K562 (cell line): ENCODE results near the gene TXNRD2. TPM values are rescaled to one million over a fixed set of nuclear protein-coding genes. Genes with fewer than 3 reads are reported as not detected.

Experiments
- CCAR2 ChIP-seq: fragments of 200-400 bp; formaldehyde crosslinking; IDR thresholded peaks from 2 replicates; pipeline ENCODE4 v1.6.1; 2017; ENCODE audit warnings: mild to moderate bottlenecking, low read depth, low read length
- DLX4 ChIP-seq: fragments of 250-450 bp; sonication (Bioruptor Pico); IDR thresholded peaks from 2 replicates; pipeline ENCODE4 v1.6.1; 2021; ENCODE audit warnings: mild to moderate bottlenecking
- HINFP ChIP-seq: fragments of 450-650 bp; conservative IDR thresholded peaks from 2 replicates; pipeline ENCODE4 v1.6.1; 2016; ENCODE audit warnings: missing genetic modification characterization, low read depth, mild to moderate bottlenecking, control low read depth, missing compliant biosample characterization
- HMBOX1 ChIP-seq: sonication (generic); IDR thresholded peaks from 2 replicates; pipeline ENCODE4 v1.6.1; 2016
- HNRNPL ChIP-seq: fragments of 200-400 bp; formaldehyde crosslinking; IDR thresholded peaks from 2 replicates; pipeline ENCODE4 v1.6.1; 2017; ENCODE audit warnings: low read depth, mild to moderate bottlenecking, low read length
- MYNN ChIP-seq, 2 experiments: sonication (generic); formaldehyde crosslinking in 1 of 2; IDR thresholded peaks; 2 replicates each; pipeline versions ENCODE4 v1.5.0 to v1.6.1; 2016 to 2020; ENCODE audit warnings: antibody characterized with exemption in 1 of 2, missing genetic modification reagents in 1 of 2
- PCBP1 ChIP-seq: fragments of 200-400 bp; formaldehyde crosslinking; IDR thresholded peaks from 2 replicates; pipeline ENCODE4 v1.6.1; 2018; ENCODE audit warnings: mild to moderate bottlenecking, low read depth, low read length; ENCODE audit not compliant: poor library complexity, severe bottlenecking
- PML ChIP-seq: IDR thresholded peaks from 2 replicates; pipeline ENCODE4 v1.6.1; 2012; ENCODE audit warnings: low read length, inconsistent platforms
- SMARCA4 ChIP-seq: fragments of 450-650 bp; IDR thresholded peaks from 2 replicates; pipeline ENCODE4 v1.6.1; 2016
- SRSF3 ChIP-seq: fragments of 200-400 bp; formaldehyde crosslinking; IDR thresholded peaks from 2 replicates; pipeline ENCODE4 v1.6.1; 2016; ENCODE audit warnings: mild to moderate bottlenecking, low read length, moderate library complexity; ENCODE audit not compliant: insufficient read depth
- SUPT5H ChIP-seq: fragments of 450-650 bp; IDR thresholded peaks from 2 replicates; pipeline ENCODE4 v1.6.1; 2016
- XRCC4 ChIP-seq: IDR thresholded peaks from one replicate; pipeline ENCODE4 v1.6.1; 2011; ENCODE audit not compliant: insufficient read depth, insufficient read length; ENCODE audit errors: extremely low read depth
- ZBTB7A ChIP-seq: IDR thresholded peaks from 2 replicates; pipeline ENCODE4 v1.6.1; 2011; ENCODE audit warnings: low read depth, mild to moderate bottlenecking, low read length, moderate library complexity, borderline replicate concordance; ENCODE audit not compliant: control insufficient read depth
- ZNF431 ChIP-seq: sonication (generic); formaldehyde crosslinking; IDR thresholded peaks from 2 replicates; pipeline ENCODE4 v1.8.0; 2022; ENCODE audit warnings: mild to moderate bottlenecking, missing genetic modification reagents
- ZNF512 ChIP-seq: IDR thresholded peaks from 2 replicates; pipeline ENCODE4 v1.6.1; 2016; ENCODE audit warnings: missing genetic modification characterization, missing compliant biosample characterization
- ZNF57 ChIP-seq: fragments of 450-650 bp; formaldehyde crosslinking; IDR thresholded peaks from 2 replicates; pipeline ENCODE4 v1.4.0; 2020; ENCODE audit warnings: mild to moderate bottlenecking, moderate library complexity
- ZNF609 ChIP-seq: sonication (generic); formaldehyde crosslinking; IDR thresholded peaks from 2 replicates; pipeline ENCODE4 v1.8.1; 2023; ENCODE audit warnings: missing genetic modification reagents, mild to moderate bottlenecking, borderline replicate concordance
- polyA plus RNA-seq, 8 experiments: library from polyadenylated mRNA; depleted of rRNA in 4 of 8; stranded (reverse) in 5 of 8; unstranded in 3 of 8; fragments of >200 nt; fragmentation: Nextera tagmentation in 2 of 8; fragmentation: Illumina TruSeq in 1 of 8; extraction: Ambion mirVana in 2 of 8; extraction: Trizol in 1 of 8; gene quantifications; 2 replicates each; pipeline versions ENCODE4 v1.2.1 to v1.2.3, GENCODE V29; 2011 to 2014; ENCODE audit warnings: inconsistent platforms in 1 of 8, missing spikeins in 1 of 8
- total RNA-seq, 7 experiments: library from RNA; depleted of rRNA in 6 of 7; stranded (reverse); fragments of >200 nt in 6 of 7; fragmentation: Illumina TruSeq in 2 of 7; extraction: Trizol in 2 of 7; gene quantifications; 2 replicates each; pipeline versions ENCODE4 v1.2.1 to v1.2.3, GENCODE V29; 2011 to 2021; ENCODE audit warnings: low replicate concordance in 1 of 7

Gene TXNRD2
- total and polyA plus RNA-seq, 9 of the 15 experiments (the other 6 are each of a cell fraction or from before 2014, with no cell fraction given) = 3.3 to 80.2 (median 49.4) TPM

GRCh38 chr22:19891317-19892256 lies 50.0 kb downstream of the TXNRD2 start (continued):
- TF ChIP-seq CCAR2 (no peak), PCBP1 (no peak), PML (peak; percentile 94), DLX4 (CRISPR knock-in tag) (no peak), SUPT5H (0 out of 2 replicates have a peak, but pooled peaks have one; percentile 13), SRSF3 (no peak), ZNF512 (tag) (no peak), ZBTB7A (peak; percentile 82; the same call in 1 of the 2 replicates), ZNF431 (CRISPR knock-in tag) (no peak), HINFP (no peak), HNRNPL (peak; percentile 95), ZNF57 (CRISPR knock-in tag) (0 out of 2 replicates have a peak, but pooled peaks have one; percentile 37), XRCC4 (no peak), MYNN (IDR thresholded peaks at IDR 0.05) (peak; percentile 91), MYNN (CRISPR knock-in tag; IDR thresholded peaks at IDR 0.05) (no peak), HMBOX1 (peak; percentile 88; the same call in 1 of the 2 replicates), ZNF609 (CRISPR knock-in tag) (no peak), SMARCA4 (peak; percentile 99)
